Heart left ventricle (tissue), 16 donors: ENCODE results near the gene TDRD1. TPM values are rescaled to one million over a fixed set of nuclear protein-coding genes. Genes with fewer than 3 reads are reported as not detected.

Experiments used
- ATAC-seq, 4 donors: fragments of 200-7000 bp; cut with Tn5 transposase; one replicate each; pipeline ENCODE4 v1.9.1; 2020 to 2022; ENCODE audit warnings: moderate library complexity in 4 of 4, mild to moderate bottlenecking in 3 of 4, moderate number of reproducible peaks in 1 of 4
- DNase-seq, 5 donors: peaks; one replicate each; pipeline ENCODE4 v3.0.0-alpha.2; 2020
- H3K27ac ChIP-seq, 12 donors: fragments of 200-600 bp; sonication (generic) in 4 of 12; one replicate each; pipeline versions ENCODE4 v1.5.0 to v1.8.0; 2016 to 2022; ENCODE audit warnings: mild to moderate bottlenecking in 2 of 12
- H3K27me3 ChIP-seq, 9 donors: fragments of 200-600 bp; sonication (generic) in 2 of 9; one replicate each; pipeline versions ENCODE4 v1.5.1 to v1.8.0; 2016 to 2022; ENCODE audit warnings: mild to moderate bottlenecking in 3 of 9
- H3K36me3 ChIP-seq, 9 donors: fragments of 200-600 bp; sonication (generic) in 2 of 9; one replicate each; pipeline versions ENCODE4 v1.5.0 to v1.8.0; 2018 to 2022; ENCODE audit warnings: mild to moderate bottlenecking in 2 of 9
- H3K4me1 ChIP-seq, 12 donors: fragments of 200-600 bp; sonication (generic) in 4 of 12; one replicate each; pipeline versions ENCODE4 v1.5.0 to v1.8.0; 2016 to 2022; ENCODE audit warnings: mild to moderate bottlenecking in 3 of 12
- H3K4me3 ChIP-seq, 12 donors: fragments of 200-600 bp; sonication (generic) in 4 of 12; one replicate each; pipeline versions ENCODE4 v1.5.0 to v1.8.0; 2017 to 2022; ENCODE audit warnings: mild to moderate bottlenecking in 9 of 12, moderate library complexity in 4 of 12
- H3K9me3 ChIP-seq, 12 donors: fragments of 200-600 bp; sonication (generic) in 4 of 12; one replicate each; pipeline versions ENCODE4 v1.5.0 to v1.8.0; 2016 to 2022; ENCODE audit warnings: mild to moderate bottlenecking in 1 of 12
- POLR2A ChIP-seq, 2 donors: fragments of 450-650 bp; IDR thresholded peaks; one replicate each; pipeline ENCODE4 v1.6.1; 2017; ENCODE audit warnings: antibody characterized with exemption in 2 of 2, mild to moderate bottlenecking in 2 of 2, moderate library complexity in 2 of 2
- WGBS, 4 donors: extraction: QIAGEN DNeasy Blood & Tissue Kit in 2 of 4; methylation state at CpG; one replicate each; pipeline versions ENCODE4 v1.1.5 to v1.1.7; 2013 to 2018; 5-methylcytosine and 5-hydroxymethylcytosine counted together
- intact Hi-C, 10 donors: fragments of 100-400 bp; cut with DNase I; formaldehyde crosslinking; loops; one replicate each; pipeline versions ENCODE4 v1.11.1 to v1.14.2; 2022
- polyA plus RNA-seq, 2 donors: library from polyadenylated mRNA; stranded (reverse); fragments of 200-250 nt; gene quantifications; one replicate each; pipeline ENCODE4 v1.2.3, GENCODE V29; 2013
- total RNA-seq, 9 donors: library from RNA; depleted of rRNA in 2 of 9; stranded (reverse); fragments of >200 nt in 2 of 9; fragmentation: NEBNext Ultra II Directional in 3 of 9; extraction: Animal tissue kit (Norgen Biotek cat#: 25700) in 3 of 9; gene quantifications; one replicate each; pipeline versions ENCODE4 v1.1.0 to v1.2.4, GENCODE V29; 2016 to 2023
- TF ChIP-seq, protein P1 (sequence below), 12 donors: fragments of 200-600 bp; sonication (generic) in 4 of 12; IDR thresholded peaks; one replicate each; pipeline versions ENCODE4 v1.5.0 to v1.8.0; 2018 to 2022; ENCODE audit warnings: antibody characterized with exemption in 12 of 12, mild to moderate bottlenecking in 5 of 12
- donor health status: ischemic (EF 13 %, LVEDD 7.1; RV severe dilation, severe dysfunction).
- donor health status: healthy with polysubstance abuse.
- donor health status: DM: no; HTN: yes; CAD: no.
- donor health status: DM: no; HTN: no; CAD: no.
- donor health status: ischemic (EF 25% LVEDD 6.9; RV normal size, moderate dysfunction).
- donor health status: ischemic (EF 25% LVEDD 5.7; RV mildly dilated, moderate dysfunction).
- donor health status: healthy.
- donor health status: DM: yes; HTN: yes; CAD: no.
- donor health status: ischemic (EF 35%, LVEDD 5.7; RV mildly dilated, moderate dysfunction).
- donor health status: nonischemic (EF 11% LVEDD 7.7; RV severe dilation, severe dysfunction).
- donor health status: DM: yes; HTN: yes; CAD: no.
- donor health status: PGD.
- donor health status: ischemic (EF 29% LVEDD 5.4; RV normal size, mild dysfunction).
- donor health status: nonischemic (EF 23%, LVEDD 6.1; RV moderate dilation, normal function).

TDRD1 gene
- total and polyA plus RNA-seq, 11 donors, result 0.08 to 3.8 (median 1.8) TPM

DNA sequence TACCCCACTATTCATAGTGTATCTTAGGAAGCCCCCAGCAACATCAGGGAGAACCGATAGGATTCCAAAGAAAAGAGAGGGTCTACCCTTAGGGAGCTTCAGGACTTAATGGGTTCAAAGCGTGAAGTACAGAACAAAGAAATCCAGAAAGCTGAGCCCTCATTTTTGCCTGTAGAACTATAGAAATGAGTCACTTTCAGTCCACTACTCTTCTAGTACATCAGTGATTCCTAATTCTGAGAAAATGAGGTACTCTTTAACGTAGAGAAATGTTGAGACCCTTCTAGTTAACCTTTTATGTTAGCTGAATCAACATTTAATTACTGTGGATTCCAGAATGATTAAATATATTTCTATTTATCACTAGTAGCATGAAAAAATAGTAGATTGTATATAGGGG is 1.8 kb downstream of the TDRD1 start:
- WGBS, 4 donors, result 92 to 99% (median 96%) methylated on average over 3 of the region's 3 CpGs
- no peak for ATAC-seq
- Histone ChIP-seq H3K27me3 (no peaks in the 10 kb centered on the region), H3K4me3 (no peak overlapping the region), H3K4me1 (peaks cover 0 to 11% (median 0%) of the 10 kb centered on the region in 12 donors), H3K9me3 (no peaks in the 10 kb centered on the region), H3K27ac (no peak overlapping the region), H3K36me3 (no peaks in the 10 kb centered on the region)
- no peak for TF ChIP-seq POLR2A (IDR thresholded peaks at IDR 0.05)
- TF ChIP-seq, protein P1, sequence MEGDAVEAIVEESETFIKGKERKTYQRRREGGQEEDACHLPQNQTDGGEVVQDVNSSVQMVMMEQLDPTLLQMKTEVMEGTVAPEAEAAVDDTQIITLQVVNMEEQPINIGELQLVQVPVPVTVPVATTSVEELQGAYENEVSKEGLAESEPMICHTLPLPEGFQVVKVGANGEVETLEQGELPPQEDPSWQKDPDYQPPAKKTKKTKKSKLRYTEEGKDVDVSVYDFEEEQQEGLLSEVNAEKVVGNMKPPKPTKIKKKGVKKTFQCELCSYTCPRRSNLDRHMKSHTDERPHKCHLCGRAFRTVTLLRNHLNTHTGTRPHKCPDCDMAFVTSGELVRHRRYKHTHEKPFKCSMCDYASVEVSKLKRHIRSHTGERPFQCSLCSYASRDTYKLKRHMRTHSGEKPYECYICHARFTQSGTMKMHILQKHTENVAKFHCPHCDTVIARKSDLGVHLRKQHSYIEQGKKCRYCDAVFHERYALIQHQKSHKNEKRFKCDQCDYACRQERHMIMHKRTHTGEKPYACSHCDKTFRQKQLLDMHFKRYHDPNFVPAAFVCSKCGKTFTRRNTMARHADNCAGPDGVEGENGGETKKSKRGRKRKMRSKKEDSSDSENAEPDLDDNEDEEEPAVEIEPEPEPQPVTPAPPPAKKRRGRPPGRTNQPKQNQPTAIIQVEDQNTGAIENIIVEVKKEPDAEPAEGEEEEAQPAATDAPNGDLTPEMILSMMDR (IDR thresholded peaks at IDR 0.05), result no peak
- DNase-seq, result no peak
- intact Hi-C loops, result loop anchor here in 1 of 10 donors (5.0 kb wide), 1 partner anchor 651 kb away; no protein-coding TSS in a partner anchor

DNA sequence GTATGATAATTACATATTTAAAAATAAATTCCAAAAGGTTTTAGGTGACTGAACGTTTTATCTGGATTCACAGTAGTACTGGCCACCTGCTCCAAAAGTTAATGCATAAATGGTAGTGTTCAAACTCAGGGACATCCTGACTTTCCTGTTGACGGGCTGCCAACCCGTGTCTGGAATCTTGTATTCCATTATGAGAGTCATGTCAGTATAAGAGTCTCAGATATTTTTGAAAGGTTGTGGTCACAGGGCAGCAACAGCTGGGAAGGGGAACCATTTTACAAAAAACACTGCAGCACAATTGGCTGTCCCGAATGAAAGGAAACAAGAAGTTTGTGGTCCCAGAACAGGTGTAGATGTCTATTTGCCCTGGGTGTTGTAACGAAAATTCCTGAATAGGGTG is 2.8 kb downstream of the TDRD1 start:
- ATAC-seq (peak; percentile 84 to 95 (median 90)), DNase-seq (peak; percentile 69 to 87 (median 73))
- no peaks in the 10 kb centered on the region for H3K36me3 ChIP-seq
- H3K4me3 ChIP-seq, result peak overlapping the region in 7 of 12 donors; percentile 2 to 31 (median 20)
- peaks cover 0 to 11% (median 0%) of the 10 kb centered on the region in 12 donors for H3K4me1 ChIP-seq
- no peaks in the 10 kb centered on the region for H3K9me3 ChIP-seq
- H3K27me3 ChIP-seq, result no peaks in the 10 kb centered on the region
- TF ChIP-seq, protein P1 (IDR thresholded peaks at IDR 0.05), result no peak
- no peak for TF ChIP-seq POLR2A (IDR thresholded peaks at IDR 0.05)
- intact Hi-C loops, result loop anchor here in 1 of 10 donors (5.0 kb wide), 1 partner anchor 650 kb away; no protein-coding TSS in a partner anchor
- peak overlapping the region in 5 of 12 donors; percentile 51 to 62 (median 52) for H3K27ac ChIP-seq
- WGBS, 4 donors, result 10 to 13% (median 12%) methylated on average over 5 of the region's 5 CpGs

DNA sequence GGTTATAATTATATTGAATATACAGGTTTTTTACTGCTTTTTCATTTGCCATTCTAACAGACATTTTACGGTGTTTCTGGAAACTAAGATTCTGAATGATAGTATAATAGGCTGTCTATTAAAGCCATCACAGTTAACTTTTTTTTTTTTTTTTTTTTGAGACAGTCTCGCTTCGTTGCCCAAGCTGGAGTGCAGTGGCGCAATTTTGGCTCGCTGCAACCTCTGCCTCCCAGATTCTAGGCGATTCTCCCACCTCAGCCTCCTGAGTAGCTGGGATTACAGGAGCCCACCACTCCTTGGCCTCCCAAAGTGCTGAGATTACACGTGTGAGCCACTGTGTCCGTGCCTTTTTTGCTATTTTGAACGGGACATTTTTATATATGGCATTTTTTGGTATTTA is 4.4 kb downstream of the TDRD1 start:
- peaks cover 0 to 11% (median 0%) of the 10 kb centered on the region in 12 donors for H3K4me1 ChIP-seq
- intact Hi-C loops, result loop anchor here in 1 of 10 donors (5.0 kb wide), 1 partner anchor 649 kb away; no protein-coding TSS in a partner anchor
- 91 to 94% (median 93%) methylated on average over 9 of the region's 9 CpGs for WGBS, 4 donors

DNA sequence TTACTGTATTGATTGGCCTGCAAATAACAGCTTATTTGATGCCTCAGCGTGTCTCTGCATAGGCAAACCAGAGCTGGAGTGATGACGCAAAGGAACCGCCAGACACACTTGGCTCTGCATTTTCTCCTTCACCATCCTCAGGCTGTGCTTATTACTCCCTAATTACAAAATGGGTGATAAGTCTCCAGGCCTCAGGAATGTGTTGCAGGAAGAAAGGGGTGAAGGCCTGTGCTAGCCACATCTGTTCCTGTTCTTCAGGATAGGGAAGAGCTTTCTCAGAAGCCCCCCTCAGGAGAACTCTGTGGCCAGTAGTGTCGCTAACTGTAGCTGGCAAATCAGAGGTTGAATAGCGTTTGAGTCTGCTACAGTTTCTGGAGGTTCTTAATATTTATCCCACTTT is 5.1 kb downstream of the TDRD1 start:
- TF ChIP-seq, protein P1 (IDR thresholded peaks at IDR 0.05), result no peak
- no peak for TF ChIP-seq POLR2A (IDR thresholded peaks at IDR 0.05)
- Histone ChIP-seq H3K36me3 (no peaks in the 10 kb centered on the region), H3K9me3 (no peaks in the 10 kb centered on the region), H3K4me1 (peaks cover 0 to 11% (median 0%) of the 10 kb centered on the region in 12 donors), H3K27ac (no peak overlapping the region), H3K4me3 (no peak overlapping the region), H3K27me3 (no peaks in the 10 kb centered on the region)
- DNase-seq (no peak), ATAC-seq (no peak)
- intact Hi-C loops, result loop anchor here in 1 of 10 donors (5.0 kb wide), 1 partner anchor 648 kb away; no protein-coding TSS in a partner anchor
- WGBS, 4 donors, result 84 to 92% (median 91%) methylated on average over 5 of the region's 5 CpGs

More for the DNA sequence above, 4.4 kb downstream of the TDRD1 start:
- no peak overlapping the region for H3K4me3 ChIP-seq
- no peaks in the 10 kb centered on the region for H3K27me3 ChIP-seq
- ATAC-seq (no peak), DNase-seq (no peak)
- TF ChIP-seq POLR2A (IDR thresholded peaks at IDR 0.05), result no peak
- TF ChIP-seq, protein P1 (IDR thresholded peaks at IDR 0.05), result no peak
- no peaks in the 10 kb centered on the region for H3K36me3 ChIP-seq
- H3K27ac ChIP-seq, result no peak overlapping the region
- H3K9me3 ChIP-seq, result no peaks in the 10 kb centered on the region
